VCaP (cell line): ENCODE measurements around the gene TRIO.
A peak's percentile ranks its signal among the peaks of the same experiment; 100 is the strongest.

Experiments
- H3K27ac ChIP-seq: fragments of 450-650 bp; 2 replicates; pipeline ENCODE4 v1.5.1; 2017
- CTCF ChIP-seq: fragments of 450-650 bp; conservative IDR thresholded peaks from 2 replicates; pipeline ENCODE4 v1.5.1; 2017; ENCODE audit warnings: mild to moderate bottlenecking, moderate library complexity

Gene TRIO

GRCh38 chr5:14507156-14507941 is 364.2 kb downstream of the TRIO start:
- TF ChIP-seq CTCF = no peak
- no peak overlapping the region for H3K27ac ChIP-seq

GRCh38 chr5:14508046-14508445 is 364.9 kb downstream of the TRIO start:
- no peak for TF ChIP-seq CTCF
- no peak overlapping the region for H3K27ac ChIP-seq

GRCh38 chr5:14509556-14509955 is 366.4 kb downstream of the TRIO start:
- TF ChIP-seq CTCF = no peak
- peak overlapping the region; percentile 67; the same call in 1 of the 2 replicates for H3K27ac ChIP-seq

- peak; percentile 81 for TF ChIP-seq CTCF
- H3K27ac ChIP-seq = peak overlapping the region; percentile 67
These were observed 367.1 kb downstream of the TRIO start for GRCh38 chr5:14510156-14510734.

GRCh38 chr5:14510880-14511279 is 367.7 kb downstream of the TRIO start:
- TF ChIP-seq CTCF = no peak
- H3K27ac ChIP-seq = peak overlapping the region; percentile 67

- no peak overlapping the region for H3K27ac ChIP-seq
- no peak for TF ChIP-seq CTCF
These were observed 369.4 kb downstream of the TRIO start for GRCh38 chr5:14512574-14512973.

- no peak for TF ChIP-seq CTCF
- H3K27ac ChIP-seq = no peak overlapping the region
These were observed 370.1 kb downstream of the TRIO start for GRCh38 chr5:14513266-14513665.
